K562 (cell line): ENCODE data around the gene STUB1. TPM values are rescaled to one million over a fixed set of nuclear protein-coding genes. Genes with fewer than 3 reads are reported as not detected.
A peak's percentile ranks its signal among the peaks of the same experiment; 100 is the strongest.

Experiments
- CREB1 ChIP-seq, 2 experiments: sonication (generic) in 1 of 2; formaldehyde crosslinking in 1 of 2; IDR thresholded peaks; 2 replicates each; pipeline versions ENCODE4 v1.6.1 to v1.8.0; 2012 to 2022; ENCODE audit warnings: inconsistent platforms in 1 of 2, mild to moderate bottlenecking in 1 of 2, missing genetic modification reagents in 1 of 2, moderate library complexity in 1 of 2
- JUN ChIP-seq, 2 experiments: sonication (generic) in 1 of 2; formaldehyde crosslinking in 1 of 2; IDR thresholded peaks; 2 replicates each; pipeline versions ENCODE4 v1.6.1 to v1.8.0; 2012 to 2022; ENCODE audit warnings: borderline replicate concordance in 2 of 2, mild to moderate bottlenecking in 2 of 2, improper control_type of control experiment in 1 of 2, low read depth in 1 of 2, low read length in 1 of 2, missing genetic modification reagents in 1 of 2
- MGA ChIP-seq: fragments of 450-650 bp; IDR thresholded peaks from 2 replicates; pipeline ENCODE4 v1.6.1; 2016; ENCODE audit warnings: mild to moderate bottlenecking, moderate library complexity
- polyA plus RNA-seq, 8 experiments: library from polyadenylated mRNA; depleted of rRNA in 4 of 8; stranded (reverse) in 5 of 8; unstranded in 3 of 8; fragments of >200 nt; fragmentation: Nextera tagmentation in 2 of 8; fragmentation: Illumina TruSeq in 1 of 8; extraction: Ambion mirVana in 2 of 8; extraction: Trizol in 1 of 8; gene quantifications; 2 replicates each; pipeline versions ENCODE4 v1.2.1 to v1.2.3, GENCODE V29; 2011 to 2014; ENCODE audit warnings: inconsistent platforms in 1 of 8, missing spikeins in 1 of 8
- total RNA-seq, 7 experiments: library from RNA; depleted of rRNA in 6 of 7; stranded (reverse); fragments of >200 nt in 6 of 7; fragmentation: Illumina TruSeq in 2 of 7; extraction: Trizol in 2 of 7; gene quantifications; 2 replicates each; pipeline versions ENCODE4 v1.2.1 to v1.2.3, GENCODE V29; 2011 to 2021; ENCODE audit warnings: low replicate concordance in 1 of 7
- TF ChIP-seq, protein P1 (sequence below), 2 experiments: fragments of 450-650 bp in 1 of 2; IDR thresholded peaks; 2 replicates each; pipeline ENCODE4 v1.6.1; 2011 to 2017; ENCODE audit warnings: low read depth in 2 of 2, antibody characterized with exemption in 1 of 2, borderline replicate concordance in 1 of 2, low read length in 1 of 2, mild to moderate bottlenecking in 1 of 2, mixed read lengths in 1 of 2; ENCODE audit not compliant: control insufficient read depth in 1 of 2
- TF ChIP-seq, protein P2 (sequence below): fragments of 250-450 bp; sonication (Bioruptor Pico); IDR thresholded peaks from 2 replicates; pipeline ENCODE4 v1.5.0; 2022; ENCODE audit warnings: mild to moderate bottlenecking

STUB1 gene
- total and polyA plus RNA-seq, 9 of the 15 experiments (the other 6 are each of a cell fraction or from before 2014, with no cell fraction given): 10.6 to 251 (median 152) TPM

DNA sequence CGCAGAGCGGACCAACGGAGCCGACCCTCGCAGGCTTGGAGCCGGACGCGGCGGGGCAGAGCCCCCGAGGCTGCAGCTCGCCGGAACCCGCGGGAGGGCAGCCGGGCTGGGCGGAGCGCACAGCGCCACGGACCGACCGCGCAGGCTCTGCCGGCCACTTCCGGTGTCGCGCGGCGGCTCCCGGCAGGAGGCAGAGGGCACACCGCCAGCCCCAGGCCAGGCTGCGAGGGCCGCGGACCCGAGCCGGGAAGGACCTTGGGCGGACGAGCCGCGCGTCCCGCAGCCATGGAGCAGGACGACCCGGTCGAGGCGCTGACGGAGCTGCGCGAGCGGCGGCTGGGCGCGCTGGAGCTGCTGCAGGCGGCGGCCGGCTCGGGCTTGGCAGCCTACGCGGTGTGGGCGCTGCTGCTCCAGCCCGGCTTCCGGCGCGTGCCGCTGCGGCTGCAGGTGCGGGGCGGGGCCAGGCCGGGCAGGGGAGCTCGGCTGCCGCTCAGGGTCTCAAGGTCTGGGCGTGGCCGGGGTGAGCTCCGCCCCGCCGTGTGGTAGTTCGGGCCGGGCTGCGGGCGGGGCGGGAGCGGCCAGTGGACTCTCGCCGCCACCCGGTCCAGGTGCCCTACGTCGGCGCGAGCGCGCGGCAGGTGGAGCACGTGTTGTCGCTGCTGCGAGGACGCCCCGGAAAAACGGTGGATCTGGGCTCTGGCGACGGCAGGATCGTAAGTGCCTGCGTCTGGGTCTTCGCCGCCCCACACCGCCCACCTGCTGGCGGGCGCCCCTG lies 41.0 kb downstream of the STUB1 start, which contains the start of gene ANTKMT (continued):
- TF ChIP-seq, protein P1, sequence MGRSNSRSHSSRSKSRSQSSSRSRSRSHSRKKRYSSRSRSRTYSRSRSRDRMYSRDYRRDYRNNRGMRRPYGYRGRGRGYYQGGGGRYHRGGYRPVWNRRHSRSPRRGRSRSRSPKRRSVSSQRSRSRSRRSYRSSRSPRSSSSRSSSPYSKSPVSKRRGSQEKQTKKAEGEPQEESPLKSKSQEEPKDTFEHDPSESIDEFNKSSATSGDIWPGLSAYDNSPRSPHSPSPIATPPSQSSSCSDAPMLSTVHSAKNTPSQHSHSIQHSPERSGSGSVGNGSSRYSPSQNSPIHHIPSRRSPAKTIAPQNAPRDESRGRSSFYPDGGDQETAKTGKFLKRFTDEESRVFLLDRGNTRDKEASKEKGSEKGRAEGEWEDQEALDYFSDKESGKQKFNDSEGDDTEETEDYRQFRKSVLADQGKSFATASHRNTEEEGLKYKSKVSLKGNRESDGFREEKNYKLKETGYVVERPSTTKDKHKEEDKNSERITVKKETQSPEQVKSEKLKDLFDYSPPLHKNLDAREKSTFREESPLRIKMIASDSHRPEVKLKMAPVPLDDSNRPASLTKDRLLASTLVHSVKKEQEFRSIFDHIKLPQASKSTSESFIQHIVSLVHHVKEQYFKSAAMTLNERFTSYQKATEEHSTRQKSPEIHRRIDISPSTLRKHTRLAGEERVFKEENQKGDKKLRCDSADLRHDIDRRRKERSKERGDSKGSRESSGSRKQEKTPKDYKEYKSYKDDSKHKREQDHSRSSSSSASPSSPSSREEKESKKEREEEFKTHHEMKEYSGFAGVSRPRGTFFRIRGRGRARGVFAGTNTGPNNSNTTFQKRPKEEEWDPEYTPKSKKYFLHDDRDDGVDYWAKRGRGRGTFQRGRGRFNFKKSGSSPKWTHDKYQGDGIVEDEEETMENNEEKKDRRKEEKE (IDR thresholded peaks at IDR 0.05; ENCODE audit: borderline replicate concordance in 1 of 2, control insufficient read depth in 1 of 2, low read depth in 2 of 2, low read length in 1 of 2): peak in 1 of 2 experiments; percentile 68; a peak in 1 of 4 replicates
- TF ChIP-seq MGA: peak; percentile 97
- TF ChIP-seq, protein P2, sequence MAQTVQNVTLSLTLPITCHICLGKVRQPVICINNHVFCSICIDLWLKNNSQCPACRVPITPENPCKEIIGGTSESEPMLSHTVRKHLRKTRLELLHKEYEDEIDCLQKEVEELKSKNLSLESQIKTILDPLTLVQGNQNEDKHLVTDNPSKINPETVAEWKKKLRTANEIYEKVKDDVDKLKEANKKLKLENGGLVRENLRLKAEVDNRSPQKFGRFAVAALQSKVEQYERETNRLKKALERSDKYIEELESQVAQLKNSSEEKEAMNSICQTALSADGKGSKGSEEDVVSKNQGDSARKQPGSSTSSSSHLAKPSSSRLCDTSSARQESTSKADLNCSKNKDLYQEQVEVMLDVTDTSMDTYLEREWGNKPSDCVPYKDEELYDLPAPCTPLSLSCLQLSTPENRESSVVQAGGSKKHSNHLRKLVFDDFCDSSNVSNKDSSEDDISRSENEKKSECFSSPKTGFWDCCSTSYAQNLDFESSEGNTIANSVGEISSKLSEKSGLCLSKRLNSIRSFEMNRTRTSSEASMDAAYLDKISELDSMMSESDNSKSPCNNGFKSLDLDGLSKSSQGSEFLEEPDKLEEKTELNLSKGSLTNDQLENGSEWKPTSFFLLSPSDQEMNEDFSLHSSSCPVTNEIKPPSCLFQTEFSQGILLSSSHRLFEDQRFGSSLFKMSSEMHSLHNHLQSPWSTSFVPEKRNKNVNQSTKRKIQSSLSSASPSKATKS (CRISPR knock-in tag): no peak
- no peak for TF ChIP-seq JUN (IDR thresholded peaks at IDR 0.05; ENCODE audit: borderline replicate concordance, low read depth, low read length)
- no peak for TF ChIP-seq JUN (CRISPR knock-in tag; IDR thresholded peaks at IDR 0.05; ENCODE audit: borderline replicate concordance)
- TF ChIP-seq CREB1 (IDR thresholded peaks at IDR 0.05): peak; percentile 82
- no peak for TF ChIP-seq CREB1 (CRISPR knock-in tag; IDR thresholded peaks at IDR 0.05)
